Gastrocnemius medialis (tissue), 4 donors: ENCODE measurements around the gene CPM. TPM values are rescaled to one million over a fixed set of nuclear protein-coding genes. Genes with fewer than 3 reads are reported as not detected.
A peak's percentile ranks its signal among the peaks of the same experiment; 100 is the strongest.
"Not testable (repeated sequence)": the region's sequence is repeated elsewhere in the genome, so short reads cannot be mapped to it uniquely, and the experiment has no call there.

Experiments
- ATAC-seq, 2 donors: fragments of 150-250 bp; one replicate each; pipeline ENCODE4 v1.9.1; 2016
- DNase-seq, 2 donors: peaks; one replicate each; pipeline ENCODE4 v3.0.0-alpha.2; 2019
- H3K27ac ChIP-seq, 4 donors: fragments of 200-600 bp; sonication (generic); 1 replicate in 1 of 4; 2 replicates in 3 of 4; pipeline ENCODE4 v1.5.1; 2016 to 2018; ENCODE audit warnings: mild to moderate bottlenecking in 2 of 4, moderate library complexity in 1 of 4
- H3K27me3 ChIP-seq, 3 donors: fragments of 200-600 bp; sonication (generic) in 2 of 3; 1 replicate in 1 of 3; 2 replicates in 2 of 3; pipeline versions ENCODE4 v1.5.1 to v1.6.0; 2016 to 2019; ENCODE audit warnings: mild to moderate bottlenecking in 1 of 3, moderate library complexity in 1 of 3
- H3K36me3 ChIP-seq, 2 donors: fragments of 200-600 bp; sonication (generic) in 1 of 2; one replicate each; pipeline ENCODE4 v1.5.1; 2017 to 2018
- H3K4me1 ChIP-seq, 2 donors: fragments of 200-600 bp; sonication (generic) in 1 of 2; one replicate each; pipeline ENCODE4 v1.5.1; 2016 to 2017; ENCODE audit warnings: mild to moderate bottlenecking in 2 of 2
- H3K4me3 ChIP-seq, 4 donors: fragments of 200-600 bp; sonication (generic) in 3 of 4; 1 replicate in 1 of 4; 2 replicates in 3 of 4; pipeline ENCODE4 v1.5.1; 2016 to 2019; ENCODE audit warnings: mild to moderate bottlenecking in 2 of 4
- H3K9me3 ChIP-seq, 3 donors: fragments of 200-600 bp; sonication (generic) in 2 of 3; 1 replicate in 1 of 3; 2 replicates in 2 of 3; pipeline ENCODE4 v1.5.1; 2016 to 2019
- CTCF ChIP-seq, 5 experiments: fragments of 450-650 bp in 3 of 5; fragments of 200-600 bp in 2 of 5; sonication (generic) in 2 of 5; IDR thresholded peaks in 4 of 5; conservative IDR thresholded peaks in 1 of 5; 1 replicate in 4 of 5; 2 replicates in 1 of 5; pipeline ENCODE4 v1.5.1; 2016 to 2019; ENCODE audit warnings: antibody characterized with exemption in 5 of 5, mild to moderate bottlenecking in 3 of 5, moderate library complexity in 3 of 5
- POLR2A ChIP-seq, 2 donors: fragments of 450-650 bp; IDR thresholded peaks; one replicate each; pipeline ENCODE4 v1.6.1; 2017; ENCODE audit warnings: antibody characterized with exemption in 2 of 2, mild to moderate bottlenecking in 2 of 2, moderate library complexity in 2 of 2
- in situ Hi-C, 4 donors: fragments of 200-750 bp; cut with MboI; loops; one replicate each; pipeline versions ENCODE4 v1.15.0 to v1.8.0; 2017; ENCODE audit warnings: low sequenced_read_pairs in 4 of 4
- intact Hi-C: fragments of 100-400 bp; cut with DNase I; formaldehyde crosslinking; loops from one replicate; pipeline ENCODE4 v1.15.1; 2023; ENCODE audit warnings: low total_unique reads
- total RNA-seq, 4 donors: library from RNA; depleted of rRNA; stranded (reverse); fragments of >200 nt; gene quantifications; one replicate each; pipeline versions ENCODE4 v1.1.0 to v1.2.3, GENCODE V29; 2016

The CPM gene
- total RNA-seq, 4 donors from 2014 or later, result 12.9 to 78.4 (median 18.6) TPM

- H3K4me1 ChIP-seq, result peaks cover 0 to 11% of the 10 kb centered on the region in 2 donors
- in situ Hi-C loops (loop anchor here in 1 of 4 donors (25.0 kb wide), 1 partner anchor 452 kb away; no protein-coding TSS in a partner anchor), intact Hi-C loops (no loop called here)
- H3K4me3 ChIP-seq, result no peak overlapping the region
- H3K27ac ChIP-seq, result no peak overlapping the region
- DNase-seq (no peak), ATAC-seq (no peak)
- no peaks in the 10 kb centered on the region for H3K27me3 ChIP-seq
- peaks cover 0 to 74% of the 10 kb centered on the region in 2 donors for H3K36me3 ChIP-seq
- H3K9me3 ChIP-seq, result no peaks in the 10 kb centered on the region
- no peak for TF ChIP-seq POLR2A (IDR thresholded peaks at IDR 0.05)
- TF ChIP-seq CTCF (IDR thresholded peaks at IDR 0.05 in 4 of 5, conservative IDR thresholded peaks at IDR 0.05 in 1 of 5), result no peak
Observed at GRCh38 chr12:68814490-68815231, 118.3 kb downstream of the CPM start.

- peaks cover 0 to 72% of the 10 kb centered on the region in 2 donors for H3K36me3 ChIP-seq
- intact Hi-C loops, result no loop called here
- in situ Hi-C loops, result loop anchor here in 1 of 4 donors (25.0 kb wide), 1 partner anchor 451 kb away; no protein-coding TSS in a partner anchor
Observed at GRCh38 chr12:68813242-68813593, 119.8 kb downstream of the CPM start.

GRCh38 chr12:68812553-68813241 lies 120.3 kb downstream of the CPM start:
- intact Hi-C loops (no loop called here), in situ Hi-C loops (loop anchor here in 1 of 4 donors (25.0 kb wide), 1 partner anchor 450 kb away; no protein-coding TSS in a partner anchor)
- H3K36me3 ChIP-seq, result peaks cover 0 to 67% of the 10 kb centered on the region in 2 donors
- peaks cover 0 to 14% of the 10 kb centered on the region in 2 donors for H3K4me1 ChIP-seq
- no peaks in the 10 kb centered on the region for H3K27me3 ChIP-seq
- H3K9me3 ChIP-seq, result no peaks in the 10 kb centered on the region
- H3K27ac ChIP-seq, result peak overlapping the region in 1 of 4 donors; percentile 4
- DNase-seq, result no peak
- no peak overlapping the region for H3K4me3 ChIP-seq
- no peak for ATAC-seq
- TF ChIP-seq POLR2A (IDR thresholded peaks at IDR 0.05) (no peak), CTCF (IDR thresholded peaks at IDR 0.05 in 4 of 5, conservative IDR thresholded peaks at IDR 0.05 in 1 of 5) (no peak)

More at GRCh38 chr12:68813242-68813593, 119.8 kb downstream of the CPM start:
- no peak overlapping the region for H3K4me3 ChIP-seq
- no peaks in the 10 kb centered on the region for H3K27me3 ChIP-seq
- peaks cover 0 to 14% of the 10 kb centered on the region in 2 donors for H3K4me1 ChIP-seq
- no peak for ATAC-seq
- no peak overlapping the region for H3K27ac ChIP-seq
- no peak for DNase-seq
- TF ChIP-seq POLR2A (IDR thresholded peaks at IDR 0.05) (no peak), CTCF (IDR thresholded peaks at IDR 0.05 in 4 of 5, conservative IDR thresholded peaks at IDR 0.05 in 1 of 5) (no peak)
- H3K9me3 ChIP-seq, result no peaks in the 10 kb centered on the region

- not testable (repeated sequence) for DNase-seq
- in situ Hi-C loops, result loop anchor here in 1 of 4 donors (25.0 kb wide), 1 partner anchor 449 kb away; no protein-coding TSS in a partner anchor
- H3K36me3 ChIP-seq, result peaks cover 0 to 57% of the 10 kb centered on the region in 2 donors
Observed at GRCh38 chr12:68811573-68811972, 121.4 kb downstream of the CPM start.

GRCh38 chr12:68810027-68810389 lies 123.0 kb downstream of the CPM start:
- peak overlapping the region in 1 of 4 donors; percentile 98 for H3K27ac ChIP-seq
- intact Hi-C loops, H3K9me3 ChIP-seq, H3K4me3 ChIP-seq, ATAC-seq, DNase-seq, H3K27me3 ChIP-seq: not testable (repeated sequence)
- peaks cover 0 to 14% of the 10 kb centered on the region in 2 donors for H3K4me1 ChIP-seq
- H3K36me3 ChIP-seq, result peaks cover 0 to 45% of the 10 kb centered on the region in 2 donors
- in situ Hi-C loops, result loop anchor here in 1 of 4 donors (25.0 kb wide), 1 partner anchor 448 kb away; no protein-coding TSS in a partner anchor

More at GRCh38 chr12:68811573-68811972, 121.4 kb downstream of the CPM start:
- Histone ChIP-seq H3K27ac (peak overlapping the region in 1 of 4 donors; percentile 15), H3K4me1 (peaks cover 0 to 14% of the 10 kb centered on the region in 2 donors)
- intact Hi-C loops, ATAC-seq, H3K9me3 ChIP-seq, H3K4me3 ChIP-seq, H3K27me3 ChIP-seq: not testable (repeated sequence)
